ENCODE results near the gene C11orf65. TPM values are rescaled to one million over a fixed set of nuclear protein-coding genes. Genes with fewer than 3 reads are reported as not detected.

The C11orf65 gene
- total RNA-seq, 1 donor, result 1.1 TPM

- TF ChIP-seq CTCF (IDR thresholded peaks at IDR 0.05; ENCODE audit: extremely low read depth, low read depth, low read length), result no peak
- no peak for DNase-seq (ENCODE audit: insufficient read length, low spot score, missing footprints)
- no peaks in the 10 kb centered on the region for H3K27me3 ChIP-seq (ENCODE audit: insufficient read depth, low read length)
Measured at GRCh38 chr11:108370990-108371389, 96.3 kb downstream of the C11orf65 start.

GRCh38 chr11:108370315-108370714, 97.0 kb downstream of the C11orf65 start:
- TF ChIP-seq CTCF (IDR thresholded peaks at IDR 0.05; ENCODE audit: extremely low read depth, low read depth, low read length), result no peak
- H3K9me3 ChIP-seq (ENCODE audit: low read depth, low read length), result no peaks in the 10 kb centered on the region
- no peaks in the 10 kb centered on the region for H4K20me1 ChIP-seq (ENCODE audit: insufficient read depth, low read length)
- H3K36me3 ChIP-seq (ENCODE audit: insufficient read depth, low read length), result peaks cover 1% of the 10 kb centered on the region
- H3K4me3 ChIP-seq (ENCODE audit: insufficient read depth, low read length), result no peak overlapping the region
- no peaks in the 10 kb centered on the region for H3K4me1 ChIP-seq (ENCODE audit: insufficient read depth, low read length)
- no peak overlapping the region for H2AFZ ChIP-seq (ENCODE audit: low read length)
- H3K79me2 ChIP-seq (ENCODE audit: insufficient read depth, low read length), result no peaks in the 10 kb centered on the region
- DNase-seq (ENCODE audit: insufficient read length, low spot score, missing footprints), result no peak
- H3K27me3 ChIP-seq (ENCODE audit: insufficient read depth, low read length), result no peaks in the 10 kb centered on the region
- H3K27ac ChIP-seq (ENCODE audit: low read depth, low read length), result no peak overlapping the region
- H3K4me2 ChIP-seq (ENCODE audit: insufficient read depth, low read length), result no peak overlapping the region

More at GRCh38 chr11:108370990-108371389, 96.3 kb downstream of the C11orf65 start:
- Histone ChIP-seq H3K27ac (ENCODE audit: low read depth, low read length) (no peak overlapping the region), H2AFZ (ENCODE audit: low read length) (no peak overlapping the region), H3K9me3 (ENCODE audit: low read depth, low read length) (no peaks in the 10 kb centered on the region), H3K36me3 (ENCODE audit: insufficient read depth, low read length) (no peaks in the 10 kb centered on the region), H3K4me2 (ENCODE audit: insufficient read depth, low read length) (no peak overlapping the region), H3K79me2 (ENCODE audit: insufficient read depth, low read length) (no peaks in the 10 kb centered on the region), H3K4me3 (ENCODE audit: insufficient read depth, low read length) (no peak overlapping the region), H3K4me1 (ENCODE audit: insufficient read depth, low read length) (no peaks in the 10 kb centered on the region), H4K20me1 (ENCODE audit: insufficient read depth, low read length) (no peaks in the 10 kb centered on the region)

- Histone ChIP-seq H4K20me1 (ENCODE audit: insufficient read depth, low read length) (no peaks in the 10 kb centered on the region), H3K4me2 (ENCODE audit: insufficient read depth, low read length) (no peak overlapping the region), H3K27ac (ENCODE audit: low read depth, low read length) (no peak overlapping the region), H2AFZ (ENCODE audit: low read length) (no peak overlapping the region), H3K79me2 (ENCODE audit: insufficient read depth, low read length) (no peaks in the 10 kb centered on the region), H3K4me3 (ENCODE audit: insufficient read depth, low read length) (no peak overlapping the region), H3K27me3 (ENCODE audit: insufficient read depth, low read length) (no peaks in the 10 kb centered on the region), H3K4me1 (ENCODE audit: insufficient read depth, low read length) (peaks cover 3% of the 10 kb centered on the region), H3K36me3 (ENCODE audit: insufficient read depth, low read length) (peaks cover 5% of the 10 kb centered on the region), H3K9me3 (ENCODE audit: low read depth, low read length) (no peaks in the 10 kb centered on the region)
- no peak for DNase-seq (ENCODE audit: insufficient read length, low spot score, missing footprints)
- no peak for TF ChIP-seq CTCF (IDR thresholded peaks at IDR 0.05; ENCODE audit: extremely low read depth, low read depth, low read length)
Measured at GRCh38 chr11:108369064-108369463, 98.3 kb downstream of the C11orf65 start.

- H2AFZ ChIP-seq (ENCODE audit: low read length), result no peak overlapping the region
- no peaks in the 10 kb centered on the region for H3K27me3 ChIP-seq (ENCODE audit: insufficient read depth, low read length)
- no peak overlapping the region for H3K4me2 ChIP-seq (ENCODE audit: insufficient read depth, low read length)
- H3K36me3 ChIP-seq (ENCODE audit: insufficient read depth, low read length), result peaks cover 5% of the 10 kb centered on the region
- no peaks in the 10 kb centered on the region for H4K20me1 ChIP-seq (ENCODE audit: insufficient read depth, low read length)
- H3K27ac ChIP-seq (ENCODE audit: low read depth, low read length), result no peak overlapping the region
- H3K4me3 ChIP-seq (ENCODE audit: insufficient read depth, low read length), result no peak overlapping the region
- H3K79me2 ChIP-seq (ENCODE audit: insufficient read depth, low read length), result no peaks in the 10 kb centered on the region
- no peaks in the 10 kb centered on the region for H3K9me3 ChIP-seq (ENCODE audit: low read depth, low read length)
- TF ChIP-seq CTCF (IDR thresholded peaks at IDR 0.05; ENCODE audit: extremely low read depth, low read depth, low read length), result no peak
- H3K4me1 ChIP-seq (ENCODE audit: insufficient read depth, low read length), result peaks cover 6% of the 10 kb centered on the region
- no peak for DNase-seq (ENCODE audit: insufficient read length, low spot score, missing footprints)
Measured at GRCh38 chr11:108368134-108368533, 99.2 kb downstream of the C11orf65 start.

Measured in osteoblast (primary cell).